ENCODE results near the gene USF3.
A peak's percentile ranks its signal among the peaks of the same experiment; 100 is the strongest.
"Not testable (repeated sequence)": the region's sequence is repeated elsewhere in the genome, so short reads cannot be mapped to it uniquely, and the experiment has no call there.

Gene USF3

DNA sequence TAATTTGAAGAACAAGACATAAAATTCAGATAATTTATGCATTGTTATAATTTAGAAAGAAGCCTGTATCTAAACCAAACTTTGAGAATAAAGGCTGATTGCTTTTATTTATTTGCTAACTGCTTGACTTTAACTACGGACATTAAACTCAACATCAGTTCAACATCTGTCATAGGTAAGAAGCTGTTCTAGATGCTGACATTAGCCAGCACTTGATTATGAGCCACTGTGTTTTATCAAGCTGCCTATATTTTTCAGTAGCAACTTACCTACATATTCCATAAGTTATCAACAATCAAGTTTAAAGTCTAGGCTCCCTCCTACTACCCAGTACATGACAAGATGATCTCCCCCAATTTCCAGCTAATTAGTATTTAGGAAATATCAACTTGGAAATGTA is 42.1 kb downstream of the USF3 start:
- DNase-seq = no peak

DNA sequence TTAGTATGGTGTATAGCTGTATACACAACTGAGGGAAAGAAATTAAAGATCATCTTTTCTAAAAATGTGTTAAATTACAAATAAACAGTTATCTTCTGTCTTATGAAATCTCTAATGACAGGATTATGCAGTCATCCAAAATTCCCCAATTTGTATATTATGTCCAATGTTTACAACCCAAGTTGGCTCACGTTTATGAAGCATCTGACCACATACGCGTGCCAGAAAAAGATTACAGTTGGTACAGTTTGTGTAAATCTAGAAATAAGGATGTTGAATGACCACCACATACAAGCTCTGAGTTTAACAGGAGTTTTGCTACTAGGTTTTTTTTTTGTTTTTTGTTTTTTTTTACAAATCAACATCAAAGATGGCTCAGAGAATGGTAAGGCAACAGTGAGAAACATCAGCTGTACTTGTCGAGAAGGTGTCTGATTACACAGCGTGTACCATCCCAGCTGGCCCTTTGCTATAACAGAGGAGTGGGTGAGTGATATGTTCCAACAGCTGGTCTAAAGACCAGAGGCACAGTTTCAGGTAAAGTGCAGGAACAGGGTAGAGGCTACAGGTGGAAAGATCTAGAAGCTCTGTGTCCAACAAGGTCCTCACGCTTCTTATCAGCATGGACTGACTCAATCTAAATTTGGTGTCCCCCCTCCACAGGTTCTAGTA is 47.1 kb downstream of the USF3 start:
- no peak for DNase-seq

GRCh38 chr3:113648524-113648923 is 47.9 kb downstream of the USF3 start:
- DNase-seq = no peak

DNA sequence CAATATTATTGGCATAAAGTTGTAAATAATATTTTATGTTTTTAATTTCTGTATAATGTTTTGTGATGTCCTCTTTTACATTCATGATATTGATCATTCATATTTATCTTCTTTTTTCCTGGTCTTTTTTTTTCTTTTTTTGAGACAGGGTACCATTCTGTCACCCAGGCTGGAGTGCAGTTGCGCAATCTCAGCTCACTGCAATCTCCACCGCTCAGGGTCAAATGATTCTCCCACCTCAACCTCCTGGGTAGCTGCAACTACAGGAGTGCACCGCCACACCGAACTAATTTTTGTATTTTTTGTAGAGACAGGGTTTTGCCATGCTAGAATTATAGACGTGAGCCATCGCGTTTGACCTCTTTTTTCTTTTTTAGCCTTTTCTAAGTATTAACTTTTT is 52.9 kb downstream of the USF3 start:
- no peak for DNase-seq

DNA sequence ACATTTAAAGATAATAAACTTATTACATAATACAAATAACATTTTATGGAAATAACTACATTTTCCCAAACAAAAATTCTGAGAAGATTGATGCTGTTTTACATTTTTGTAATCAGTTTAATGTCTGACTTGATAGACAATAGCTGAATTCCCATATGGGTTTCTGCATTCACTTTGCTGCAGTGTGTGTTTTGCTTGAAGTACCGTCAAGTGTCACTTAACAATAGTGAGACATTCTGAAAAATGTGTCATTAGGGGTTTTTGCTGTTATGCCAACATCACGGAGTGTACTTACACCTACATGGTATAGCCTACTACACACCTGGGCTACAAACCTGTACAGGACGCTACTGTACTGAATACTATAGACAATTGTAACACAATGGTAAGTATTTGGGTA is 57.5 kb downstream of the USF3 start:
- DNase-seq = no peak

- DNase-seq = no peak
Observed at GRCh38 chr3:113637756-113638155, 58.7 kb downstream of the USF3 start.

GRCh38 chr3:113636034-113636433 is 60.4 kb downstream of the USF3 start:
- not testable (repeated sequence) for DNase-seq

- DNase-seq = no peak
Observed at GRCh38 chr3:113634782-113635474, 61.5 kb downstream of the USF3 start.

DNA sequence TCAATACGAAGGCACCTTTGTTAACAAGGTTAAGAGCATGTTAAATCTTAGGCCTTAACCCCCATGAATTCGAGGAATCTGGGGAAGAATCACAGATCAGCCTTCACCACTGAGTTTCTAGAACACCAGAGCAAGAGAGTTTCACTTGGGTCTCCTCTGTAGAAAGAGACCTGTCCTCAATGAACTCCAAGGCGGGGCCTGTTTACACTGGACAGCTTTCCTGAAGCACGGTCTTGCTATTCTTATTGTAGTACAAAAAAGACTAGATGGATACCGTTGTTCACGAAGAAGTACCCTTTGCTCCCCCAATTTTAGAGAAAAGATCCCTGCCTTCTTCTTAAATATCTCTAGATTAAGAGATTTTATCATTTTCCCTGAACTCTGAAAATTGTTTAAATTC is 64.9 kb downstream of the USF3 start:
- no peak for DNase-seq

- no peak for DNase-seq
Observed at GRCh38 chr3:113630956-113631542, 65.4 kb downstream of the USF3 start.

- no peak for DNase-seq
Observed at GRCh38 chr3:113629584-113630421, 66.6 kb downstream of the USF3 start.

GRCh38 chr3:113628788-113629187 is 67.7 kb downstream of the USF3 start:
- DNase-seq = no peak

- DNase-seq = no peak
Observed at GRCh38 chr3:113628316-113628715, 68.1 kb downstream of the USF3 start.

DNA sequence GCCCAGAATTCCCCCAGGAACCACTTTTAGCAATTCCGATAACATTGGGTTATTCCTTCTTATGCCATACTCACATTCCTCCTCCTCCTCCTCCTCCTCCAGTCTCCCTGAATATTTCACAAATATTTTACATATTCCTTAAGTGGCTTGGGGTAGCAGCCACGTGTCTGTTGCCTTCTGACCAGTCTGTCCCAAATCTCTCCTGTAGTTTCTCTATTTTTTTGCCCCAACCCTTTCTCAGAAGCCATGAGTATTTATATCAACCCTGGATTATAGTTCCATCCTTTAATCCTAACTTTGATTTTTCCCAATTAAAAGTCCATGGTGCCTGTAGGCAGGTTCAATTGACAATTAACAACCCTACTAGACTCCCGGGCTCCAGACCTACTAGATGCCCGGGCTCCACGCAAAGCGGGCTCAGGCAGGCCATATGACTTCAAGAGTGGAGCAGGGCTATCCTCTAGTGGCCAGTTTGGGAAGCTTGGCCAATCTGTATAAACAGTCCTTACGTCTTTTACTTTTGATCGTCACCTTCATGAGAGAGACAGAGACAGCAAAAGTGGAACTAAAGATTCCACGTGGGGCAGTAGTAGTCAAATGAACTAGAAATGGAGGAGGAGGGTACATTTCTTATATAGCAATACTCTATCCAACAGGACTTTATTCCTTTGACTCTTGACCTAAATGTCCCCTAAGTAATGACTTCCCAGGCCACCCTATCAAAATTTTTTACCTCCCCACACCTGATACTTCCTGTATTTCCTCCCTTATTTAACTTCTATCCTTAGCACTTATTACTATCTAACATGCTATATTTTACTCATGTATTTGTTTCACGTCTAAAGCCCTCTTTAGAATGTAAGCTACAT is 69.7 kb downstream of the USF3 start:
- DNase-seq = peak; percentile 65

- DNase-seq = no peak
Observed at GRCh38 chr3:113625834-113626233, 70.6 kb downstream of the USF3 start.

GRCh38 chr3:113623811-113624210 is 72.6 kb downstream of the USF3 start:
- DNase-seq = no peak

DNA sequence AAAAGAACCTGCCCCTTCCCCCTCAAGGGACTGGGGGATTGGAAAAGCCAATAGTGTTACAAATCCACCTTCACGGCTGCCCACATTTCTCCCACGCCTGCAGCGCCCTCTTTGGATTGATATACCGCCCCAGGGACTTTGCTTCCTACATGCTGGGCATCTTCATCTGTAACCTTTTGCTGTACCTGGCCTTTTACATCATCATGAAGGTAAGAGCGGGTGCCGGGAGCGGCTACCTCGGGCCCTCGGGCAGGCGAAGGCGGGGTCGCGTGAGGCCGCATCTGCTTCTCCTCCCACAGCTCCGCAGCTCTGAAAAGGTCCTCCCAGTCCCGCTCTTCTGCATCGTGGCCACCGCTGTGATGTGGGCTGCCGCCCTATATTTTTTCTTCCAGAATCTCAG is 73.1 kb downstream of the USF3 start:
- DNase-seq = no peak

GRCh38 chr3:113620091-113620490 is 76.4 kb downstream of the USF3 start:
- DNase-seq = no peak

- DNase-seq = no peak
Observed at GRCh38 chr3:113617726-113618125, 78.7 kb downstream of the USF3 start.

- DNase-seq = no peak
Observed at GRCh38 chr3:113615976-113616375, 80.5 kb downstream of the USF3 start.

GRCh38 chr3:113614402-113614801 is 82.0 kb downstream of the USF3 start:
- DNase-seq = no peak

DNA sequence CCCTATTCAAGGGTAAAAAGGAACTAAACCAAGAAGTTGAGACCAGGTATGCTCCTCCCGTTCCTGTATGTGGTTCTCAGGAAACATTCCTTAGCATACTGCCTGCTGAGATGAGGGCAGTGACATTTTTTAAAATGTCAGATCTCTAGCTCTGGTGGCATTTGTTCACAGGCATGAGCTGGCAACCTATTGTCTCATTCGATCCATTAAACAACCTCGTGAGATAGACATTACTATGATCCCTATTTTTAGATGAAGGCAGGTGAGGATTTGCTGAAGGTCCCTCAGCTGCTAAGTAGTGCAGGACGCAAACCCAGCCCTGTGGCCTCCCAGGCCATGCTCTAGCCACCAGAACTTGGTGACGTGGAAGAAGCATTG is 89.2 kb downstream of the USF3 start:
- DNase-seq = no peak
